H1 (cell line): ENCODE measurements around the gene DCDC2B. TPM values are rescaled to one million over a fixed set of nuclear protein-coding genes. Genes with fewer than 3 reads are reported as not detected.

Source experiments
- HDAC2 ChIP-seq, 2 experiments: fragments of 300-600 bp in 1 of 2; sonication (generic) in 1 of 2; IDR thresholded peaks; 2 replicates each; pipeline ENCODE4 v1.6.1; 2011 to 2012; ENCODE audit warnings: low read depth in 2 of 2, low read length in 2 of 2, mild to moderate bottlenecking in 2 of 2, moderate library complexity in 2 of 2, borderline replicate concordance in 1 of 2, inconsistent platforms in 1 of 2
- polyA plus RNA-seq, 7 experiments: library from polyadenylated mRNA; depleted of rRNA in 3 of 7; stranded (reverse) in 5 of 7; unstranded in 2 of 7; fragments of >200 nt in 5 of 7; fragments of 200-250 nt in 2 of 7; gene quantifications; 1 replicate in 5 of 7; 2 replicates in 1 of 7; 4 replicates in 1 of 7; pipeline versions ENCODE4 v1.2.1 to v1.2.3, GENCODE V29; 2011 to 2013; ENCODE audit warnings: missing spikeins in 2 of 7, mixed read lengths in 2 of 7
- total RNA-seq: library from RNA; stranded (reverse); fragmentation: NEBNext Ultra II Directional; extraction: Animal tissue kit (Norgen Biotek cat#: 25700); gene quantifications from 2 replicates; pipeline ENCODE4 v1.2.1, GENCODE V29; 2021

Gene DCDC2B
- total and polyA plus RNA-seq, 2 of the 8 experiments (the other 6 are each of a cell fraction or from before 2014, with no cell fraction given) = not detected

- no peak for TF ChIP-seq HDAC2 (IDR thresholded peaks at IDR 0.05; ENCODE audit: borderline replicate concordance in 1 of 2, low read depth in 2 of 2, low read length in 2 of 2)
Measured at GRCh38 chr1:32239790-32240139, 30.9 kb downstream of the DCDC2B start (continued).
